Activated CD4-positive, alpha-beta memory T cell treated with anti-CD3 and anti-CD28 coated beads for 36 hours (primary cell): ENCODE data around the gene HOXB9. TPM values are rescaled to one million over a fixed set of nuclear protein-coding genes. Genes with fewer than 3 reads are reported as not detected.

ENCODE experiments used
- CTCF ChIA-PET: fragments of 350-600 bp; sonication (Branson Sonifier 250); formaldehyde crosslinking; loops from one replicate; lab custom pipeline; 2021; ENCODE audit warnings: antibody characterized with exemption, inconsistent platforms; lab: Charles Lee
- POLR2A ChIA-PET: fragments of 350-600 bp; sonication (Branson Sonifier 250); formaldehyde crosslinking; loops from one replicate; lab custom pipeline; 2021; ENCODE audit warnings: antibody characterized with exemption; lab: Charles Lee
- DNase-seq: peaks from one replicate; pipeline ENCODE4 v3.0.0-alpha.2; 2020
- H3K27ac Mint-ChIP-seq: one replicate; pipeline ENCODE4 v1.8.0; 2021; ENCODE audit warnings: mixed read lengths
- H3K27me3 Mint-ChIP-seq: one replicate; pipeline ENCODE4 v1.8.0; 2021; ENCODE audit warnings: mixed read lengths
- H3K36me3 Mint-ChIP-seq: one replicate; pipeline ENCODE4 v1.8.0; 2021; ENCODE audit warnings: mixed read lengths
- H3K4me1 Mint-ChIP-seq: one replicate; pipeline ENCODE4 v1.8.0; 2021; ENCODE audit warnings: low read depth, mixed read lengths
- H3K4me3 Mint-ChIP-seq: one replicate; pipeline ENCODE4 v1.8.0; 2021; ENCODE audit warnings: mild to moderate bottlenecking, mixed read lengths
- H3K9me3 Mint-ChIP-seq: one replicate; pipeline ENCODE4 v1.8.0; 2021; ENCODE audit warnings: mixed read lengths
- intact Hi-C: fragments of 100-400 bp; cut with micrococcal nuclease; formaldehyde crosslinking; loops from one replicate; pipeline ENCODE4 v1.15.1; 2023
- total RNA-seq, 2 experiments: library from RNA; stranded (reverse); gene quantifications; one replicate each; pipeline ENCODE4 v1.2.3, GENCODE V29; 2021

HOXB9 gene
- total RNA-seq, 2 experiments from 2014 or later: 1.4 to 1.5 TPM

GRCh38 chr17:48627623-48628521 lies 1.7 kb upstream of the HOXB9 start:
- POLR2A ChIA-PET: no interaction called here
- intact Hi-C loops: no loop called here

GRCh38 chr17:48627118-48627597 lies 1.0 kb upstream of the HOXB9 start:
- POLR2A ChIA-PET: interaction anchor here (1.8 to 2.4 kb wide), 2 partner anchors 14 to 96 kb away, joined by 6 to 13 read pairs; partner anchors contain the start of gene PRAC2
- Mint-ChIP-seq H3K27me3 (peaks cover 73% of the 10 kb centered on the region), H3K27ac (no peak overlapping the region), H3K36me3 (no peaks in the 10 kb centered on the region), H3K9me3 (no peaks in the 10 kb centered on the region), H3K4me1 (peaks cover 8% of the 10 kb centered on the region), H3K4me3 (peak overlapping the region; percentile 77)
- no peak for DNase-seq
- CTCF ChIA-PET: interaction anchor here (1.1 to 4.5 kb wide), 5 partner anchors 8 to 519 kb away, joined by 3 to 50 read pairs (median 4); partner anchors contain the start of genes HOXB5 and SNX11
- intact Hi-C loops: no loop called here

More at GRCh38 chr17:48627623-48628521, 1.7 kb upstream of the HOXB9 start:
- Mint-ChIP-seq H3K4me1 (peaks cover 10% of the 10 kb centered on the region), H3K4me3 (no peak overlapping the region), H3K27me3 (peaks cover 73% of the 10 kb centered on the region), H3K9me3 (no peaks in the 10 kb centered on the region), H3K36me3 (no peaks in the 10 kb centered on the region), H3K27ac (no peak overlapping the region)
- CTCF ChIA-PET: interaction anchor here (1.1 to 4.5 kb wide), 3 partner anchors 8 to 9 kb away, joined by 5 to 50 read pairs (median 10); no protein-coding TSS in a partner anchor
- no peak for DNase-seq

- H3K9me3 Mint-ChIP-seq: no peaks in the 10 kb centered on the region
- H3K4me1 Mint-ChIP-seq: peaks cover 8% of the 10 kb centered on the region
- H3K36me3 Mint-ChIP-seq: no peaks in the 10 kb centered on the region
- ChIA-PET CTCF (interaction anchor here (0.8 to 4.5 kb wide), 13 partner anchors 10 to 679 kb away, joined by 3 to 50 read pairs (median 4); partner anchors contain the start of genes HOXB5, HOXB8 and SNX11), POLR2A (interaction anchor here (0.9 to 2.4 kb wide), 3 partner anchors 10 to 98 kb away, joined by 3 to 13 read pairs (median 6); partner anchors contain the start of gene PRAC2)
- H3K27me3 Mint-ChIP-seq: peaks cover 75% of the 10 kb centered on the region
- peak; percentile 54 for DNase-seq
- intact Hi-C loops: no loop called here
- no peak overlapping the region for H3K27ac Mint-ChIP-seq
- H3K4me3 Mint-ChIP-seq: peak overlapping the region; percentile 72
These were observed 488 bp downstream of the HOXB9 start for GRCh38 chr17:48625495-48626244.

GRCh38 chr17:48624544-48625494 lies 1.3 kb downstream of the HOXB9 start:
- Mint-ChIP-seq H3K4me3 (peak overlapping the region; percentile 72), H3K9me3 (no peaks in the 10 kb centered on the region), H3K27me3 (peaks cover 75% of the 10 kb centered on the region), H3K4me1 (peaks cover 8% of the 10 kb centered on the region), H3K27ac (no peak overlapping the region), H3K36me3 (no peaks in the 10 kb centered on the region)
- peak; percentile 54 for DNase-seq
- intact Hi-C loops: no loop called here
- ChIA-PET CTCF (interaction anchor here (0.7 to 4.5 kb wide), 11 partner anchors 10 to 678 kb away, joined by 3 to 50 read pairs (median 4); partner anchors contain the start of genes HOXB5 and HOXB8), POLR2A (interaction anchor here (0.6 to 2.4 kb wide), 4 partner anchors 9 to 99 kb away, joined by 3 to 13 read pairs (median 4); partner anchors contain the start of gene PRAC2)

GRCh38 chr17:48624118-48624517 lies 2.0 kb downstream of the HOXB9 start:
- no peaks in the 10 kb centered on the region for H3K9me3 Mint-ChIP-seq
- H3K27ac Mint-ChIP-seq: no peak overlapping the region
- DNase-seq: no peak
- H3K4me3 Mint-ChIP-seq: peak overlapping the region; percentile 27
- peaks cover 11% of the 10 kb centered on the region for H3K4me1 Mint-ChIP-seq
- POLR2A ChIA-PET: interaction anchor here (0.6 to 1.0 kb wide), 2 partner anchors 12 to 31 kb away, joined by 3 read pairs; no protein-coding TSS in a partner anchor
- CTCF ChIA-PET: interaction anchor here (0.6 to 2.5 kb wide), 6 partner anchors 11 to 544 kb away, joined by 3 to 13 read pairs (median 4); no protein-coding TSS in a partner anchor
- peaks cover 77% of the 10 kb centered on the region for H3K27me3 Mint-ChIP-seq
- H3K36me3 Mint-ChIP-seq: no peaks in the 10 kb centered on the region
- intact Hi-C loops: no loop called here

- Mint-ChIP-seq H3K9me3 (no peaks in the 10 kb centered on the region), H3K36me3 (no peaks in the 10 kb centered on the region), H3K4me1 (peaks cover 13% of the 10 kb centered on the region), H3K27me3 (peaks cover 79% of the 10 kb centered on the region), H3K4me3 (no peak overlapping the region), H3K27ac (no peak overlapping the region)
- intact Hi-C loops: no loop called here
- DNase-seq: no peak
- CTCF ChIA-PET: interaction anchor here (0.6 to 2.5 kb wide), 7 partner anchors 11 to 543 kb away, joined by 3 to 13 read pairs (median 3); no protein-coding TSS in a partner anchor
- POLR2A ChIA-PET: interaction anchor here (1.0 kb wide), 1 partner anchor 31 kb away, joined by 3 read pairs; no protein-coding TSS in a partner anchor
These were observed 2.6 kb downstream of the HOXB9 start for GRCh38 chr17:48623583-48623982.

- Mint-ChIP-seq H3K9me3 (no peaks in the 10 kb centered on the region), H3K4me1 (peaks cover 19% of the 10 kb centered on the region), H3K27me3 (peaks cover 78% of the 10 kb centered on the region), H3K27ac (no peak overlapping the region), H3K36me3 (no peaks in the 10 kb centered on the region), H3K4me3 (no peak overlapping the region)
- POLR2A ChIA-PET: interaction anchor here (1.0 kb wide), 1 partner anchor 30 kb away, joined by 3 read pairs; no protein-coding TSS in a partner anchor
- CTCF ChIA-PET: interaction anchor here (1.2 to 2.5 kb wide), 7 partner anchors 10 to 543 kb away, joined by 3 to 13 read pairs (median 4); no protein-coding TSS in a partner anchor
- DNase-seq: no peak
- intact Hi-C loops: no loop called here
These were observed 3.3 kb downstream of the HOXB9 start for GRCh38 chr17:48622857-48623256.

- ChIA-PET CTCF (interaction anchor here (1.6 to 2.5 kb wide), 5 partner anchors 9 to 286 kb away, joined by 3 to 13 read pairs (median 6); no protein-coding TSS in a partner anchor), POLR2A (no interaction called here)
- Mint-ChIP-seq H3K36me3 (no peaks in the 10 kb centered on the region), H3K27ac (no peak overlapping the region), H3K27me3 (peaks cover 79% of the 10 kb centered on the region), H3K9me3 (no peaks in the 10 kb centered on the region), H3K4me3 (no peak overlapping the region), H3K4me1 (peaks cover 24% of the 10 kb centered on the region)
- DNase-seq: no peak
- intact Hi-C loops: no loop called here
These were observed 4.5 kb downstream of the HOXB9 start for GRCh38 chr17:48621410-48622392.

- DNase-seq: no peak
- Mint-ChIP-seq H3K4me3 (no peak overlapping the region), H3K27ac (peak overlapping the region; percentile 52), H3K36me3 (no peaks in the 10 kb centered on the region), H3K4me1 (peaks cover 26% of the 10 kb centered on the region), H3K9me3 (no peaks in the 10 kb centered on the region), H3K27me3 (peaks cover 85% of the 10 kb centered on the region)
- intact Hi-C loops: no loop called here
- ChIA-PET POLR2A (no interaction called here), CTCF (interaction anchor here (0.5 to 2.0 kb wide), 4 partner anchors 12 to 594 kb away, joined by 4 to 6 read pairs (median 4); partner anchors contain the start of gene HOXB5)
These were observed 5.6 kb downstream of the HOXB9 start for GRCh38 chr17:48620461-48621139.
